ENCODE results near the gene METTL15.
"Not testable (repeated sequence)": the region's sequence is repeated elsewhere in the genome, so short reads cannot be mapped to it uniquely, and the experiment has no call there.

The METTL15 gene

GRCh38 chr11:28132548-28132947 lies 24.4 kb downstream of the METTL15 start:
- Histone ChIP-seq H3K79me2 (ENCODE audit: insufficient read depth, low read length) (no peaks in the 10 kb centered on the region), H3K27me3 (ENCODE audit: low read length) (no peaks in the 10 kb centered on the region), H3K27ac (ENCODE audit: low read depth, low read length) (no peak overlapping the region), H3F3A (ENCODE audit: insufficient read depth) (no peaks in the 10 kb centered on the region), H3K9me3 (ENCODE audit: insufficient read depth, low read length) (peaks cover 35% of the 10 kb centered on the region; the same call in 1 of the 2 replicates), H2AFZ (ENCODE audit: low read depth, low read length, severe bottlenecking) (no peak overlapping the region), H3K4me2 (ENCODE audit: low read depth, low read length, poor library complexity, severe bottlenecking) (no peak overlapping the region), H3K36me3 (ENCODE audit: low read length) (peaks cover 33% of the 10 kb centered on the region), H3K4me3 (ENCODE audit: insufficient read depth, low read length, poor library complexity, severe bottlenecking) (no peak overlapping the region), H4K20me1 (ENCODE audit: low read depth, low read length) (no peaks in the 10 kb centered on the region), H3K9ac (ENCODE audit: low read length) (no peak overlapping the region), H3K9me2 (replicated peaks; ENCODE audit: insufficient read depth, low read length) (no peaks in the 10 kb centered on the region)
- TF ChIP-seq CTCF (IDR thresholded peaks at IDR 0.05; ENCODE audit: insufficient read depth, low read length, poor library complexity, severe bottlenecking) (no peak), EZH2phosphoT487 (conservative IDR thresholded peaks at IDR 0.05; ENCODE audit: low read length) (no peak)

- no peaks in the 10 kb centered on the region for H3K9me2 ChIP-seq (replicated peaks; ENCODE audit: insufficient read depth, low read length)
- H3K4me2 ChIP-seq (ENCODE audit: low read depth, low read length, poor library complexity, severe bottlenecking) = no peak overlapping the region
- no peak for TF ChIP-seq CTCF (IDR thresholded peaks at IDR 0.05; ENCODE audit: insufficient read depth, low read length, poor library complexity, severe bottlenecking)
- no peak for TF ChIP-seq EZH2phosphoT487 (conservative IDR thresholded peaks at IDR 0.05; ENCODE audit: low read length)
- H3K27ac ChIP-seq (ENCODE audit: low read depth, low read length) = no peak overlapping the region
- H3K79me2 ChIP-seq (ENCODE audit: insufficient read depth, low read length) = no peaks in the 10 kb centered on the region
- H3F3A ChIP-seq (ENCODE audit: insufficient read depth) = no peaks in the 10 kb centered on the region
- H3K9ac ChIP-seq (ENCODE audit: low read length) = no peak overlapping the region
- no peaks in the 10 kb centered on the region for H4K20me1 ChIP-seq (ENCODE audit: low read depth, low read length)
- peaks cover 41% of the 10 kb centered on the region; the same call in 1 of the 2 replicates for H3K9me3 ChIP-seq (ENCODE audit: insufficient read depth, low read length)
- no peaks in the 10 kb centered on the region for H3K27me3 ChIP-seq (ENCODE audit: low read length)
- peaks cover 39% of the 10 kb centered on the region for H3K36me3 ChIP-seq (ENCODE audit: low read length)
- H2AFZ ChIP-seq (ENCODE audit: low read depth, low read length, severe bottlenecking) = no peak overlapping the region
- H3K4me3 ChIP-seq (ENCODE audit: insufficient read depth, low read length, poor library complexity, severe bottlenecking) = no peak overlapping the region
These were observed 25.0 kb downstream of the METTL15 start for GRCh38 chr11:28133146-28133545.

GRCh38 chr11:28136157-28136556 lies 28.0 kb downstream of the METTL15 start:
- H3K4me3 ChIP-seq (ENCODE audit: insufficient read depth, low read length, poor library complexity, severe bottlenecking); H3K27ac ChIP-seq (ENCODE audit: low read depth, low read length); H4K20me1 ChIP-seq (ENCODE audit: low read depth, low read length); H3K79me2 ChIP-seq (ENCODE audit: insufficient read depth, low read length); H3F3A ChIP-seq (ENCODE audit: insufficient read depth); H3K27me3 ChIP-seq (ENCODE audit: low read length); H3K4me2 ChIP-seq (ENCODE audit: low read depth, low read length, poor library complexity, severe bottlenecking); H3K9ac ChIP-seq (ENCODE audit: low read length); H2AFZ ChIP-seq (ENCODE audit: low read depth, low read length, severe bottlenecking); H3K9me2 ChIP-seq (replicated peaks; ENCODE audit: insufficient read depth, low read length): not testable (repeated sequence)
- Histone ChIP-seq H3K9me3 (ENCODE audit: insufficient read depth, low read length) (peaks cover 70% of the 10 kb centered on the region), H3K36me3 (ENCODE audit: low read length) (peaks cover 41% of the 10 kb centered on the region)

GRCh38 chr11:28137366-28137765 lies 29.2 kb downstream of the METTL15 start:
- H3K27ac ChIP-seq (ENCODE audit: low read depth, low read length) = no peak overlapping the region
- H3K27me3 ChIP-seq (ENCODE audit: low read length) = no peaks in the 10 kb centered on the region
- no peaks in the 10 kb centered on the region for H3F3A ChIP-seq (ENCODE audit: insufficient read depth)
- no peaks in the 10 kb centered on the region for H4K20me1 ChIP-seq (ENCODE audit: low read depth, low read length)
- TF ChIP-seq CTCF (IDR thresholded peaks at IDR 0.05; ENCODE audit: insufficient read depth, low read length, poor library complexity, severe bottlenecking) = no peak
- TF ChIP-seq EZH2phosphoT487 (conservative IDR thresholded peaks at IDR 0.05; ENCODE audit: low read length) = no peak
- H3K9me2 ChIP-seq (replicated peaks; ENCODE audit: insufficient read depth, low read length) = no peaks in the 10 kb centered on the region
- H3K9me3 ChIP-seq (ENCODE audit: insufficient read depth, low read length) = peaks cover 71% of the 10 kb centered on the region
- H2AFZ ChIP-seq (ENCODE audit: low read depth, low read length, severe bottlenecking) = no peak overlapping the region
- peaks cover 41% of the 10 kb centered on the region for H3K36me3 ChIP-seq (ENCODE audit: low read length)
- H3K9ac ChIP-seq (ENCODE audit: low read length) = no peak overlapping the region
- no peaks in the 10 kb centered on the region for H3K79me2 ChIP-seq (ENCODE audit: insufficient read depth, low read length)
- no peak overlapping the region for H3K4me3 ChIP-seq (ENCODE audit: insufficient read depth, low read length, poor library complexity, severe bottlenecking)
- H3K4me2 ChIP-seq (ENCODE audit: low read depth, low read length, poor library complexity, severe bottlenecking) = no peak overlapping the region
